BLaER1 treated with 17β-estradiol and CSF1 and Interleukin-3, amounts not matched to agents 10 nM and 100 nM (cell line): ENCODE data around the gene MRPS22.
A peak's percentile ranks its signal among the peaks of the same experiment; 100 is the strongest.

Source experiments
- H3K27ac ChIP-seq, 11 experiments: shearing (Covaris generic); formaldehyde crosslinking; 2 replicates each; pipeline ENCODE4 v1.8.1; 2022
- H3K27me3 ChIP-seq, 11 experiments: shearing (Covaris generic); formaldehyde crosslinking; 2 replicates each; pipeline ENCODE4 v1.8.1; 2022
- H3K36me3 ChIP-seq, 11 experiments: shearing (Covaris generic); formaldehyde crosslinking; 2 replicates each; pipeline ENCODE4 v1.8.1; 2022
- H3K4me1 ChIP-seq, 10 experiments: shearing (Covaris generic); formaldehyde crosslinking; 2 replicates each; pipeline ENCODE4 v1.8.1; 2022
- H3K4me2 ChIP-seq, 11 experiments: shearing (Covaris generic); formaldehyde crosslinking; 2 replicates each; pipeline ENCODE4 v1.8.1; 2022
- H3K4me3 ChIP-seq, 10 experiments: shearing (Covaris generic); formaldehyde crosslinking; 2 replicates each; pipeline ENCODE4 v1.8.1; 2022
- H3K9ac ChIP-seq, 11 experiments: shearing (Covaris generic); formaldehyde crosslinking; 2 replicates each; pipeline ENCODE4 v1.8.1; 2022
- H3K9me3 ChIP-seq, 11 experiments: shearing (Covaris generic); formaldehyde crosslinking; replicated peaks in 1 of 11; 2 replicates each; pipeline ENCODE4 v1.8.1; 2022
- H4K20me1 ChIP-seq, 11 experiments: shearing (Covaris generic); formaldehyde crosslinking; 2 replicates each; pipeline ENCODE4 v1.8.1; 2022
- Cebpa-rat ChIP-seq, 11 experiments: shearing (Covaris generic); IDR thresholded peaks; 2 replicates each; pipeline ENCODE4 v1.8.1; 2022

MRPS22 gene

GRCh38 chr3:139342054-139342453 is 1.8 kb upstream of the MRPS22 start:
- Histone ChIP-seq H3K27me3 (no peaks in the 10 kb centered on the region), H3K4me1 (peaks cover 18 to 50% (median 28%) of the 10 kb centered on the region in 10 experiments)

GRCh38 chr3:139346771-139347170 is 3.0 kb downstream of the MRPS22 start:
- Histone ChIP-seq H3K4me2 (no peak overlapping the region), H3K27me3 (no peaks in the 10 kb centered on the region), H3K27ac (no peak overlapping the region), H3K4me3 (no peak overlapping the region), H3K4me1 (peaks cover 18 to 22% (median 19%) of the 10 kb centered on the region in 10 experiments), H3K9me3 (peaks cover 0 to 3% (median 0%) of the 10 kb centered on the region in 11 experiments; a peak in 2 of 22 replicates), H4K20me1 (peaks cover 0 to 57% (median 19%) of the 10 kb centered on the region in 11 experiments; a peak in 15 of 22 replicates), H3K9ac (no peak overlapping the region), H3K36me3 (peaks cover 57 to 64% (median 59%) of the 10 kb centered on the region in 11 experiments)
- TF ChIP-seq Cebpa-rat (IDR thresholded peaks at IDR 0.05) = no peak

More at GRCh38 chr3:139342054-139342453, 1.8 kb upstream of the MRPS22 start:
- Histone ChIP-seq H3K9ac (no peak overlapping the region), H3K27ac (no peak overlapping the region), H3K4me3 (no peak overlapping the region), H3K9me3 (peaks cover 0 to 3% (median 0%) of the 10 kb centered on the region in 11 experiments; a peak in 2 of 22 replicates), H4K20me1 (peaks cover 0 to 26% (median 13%) of the 10 kb centered on the region in 11 experiments; a peak in 14 of 22 replicates), H3K36me3 (peaks cover 9 to 17% (median 12%) of the 10 kb centered on the region in 11 experiments), H3K4me2 (no peak overlapping the region)
- TF ChIP-seq Cebpa-rat (IDR thresholded peaks at IDR 0.05) = peak in 1 of 11 experiments; percentile 44; a peak in 1 of 22 replicates

GRCh38 chr3:139353920-139354556 is 10.2 kb downstream of the MRPS22 start:
- Histone ChIP-seq H3K4me1 (peaks cover 0 to 15% (median 12%) of the 10 kb centered on the region in 10 experiments; a peak in 14 of 20 replicates), H3K4me2 (no peak overlapping the region), H3K27ac (no peak overlapping the region), H3K4me3 (no peak overlapping the region), H3K9me3 (no peaks in the 10 kb centered on the region), H4K20me1 (peaks cover 6 to 58% (median 35%) of the 10 kb centered on the region in 11 experiments; a peak in 17 of 22 replicates), H3K36me3 (peaks cover 96 to 100% (median 100%) of the 10 kb centered on the region in 11 experiments), H3K9ac (no peak overlapping the region), H3K27me3 (no peaks in the 10 kb centered on the region)
- TF ChIP-seq Cebpa-rat (IDR thresholded peaks at IDR 0.05) = no peak

- H3K9me3 ChIP-seq = no peaks in the 10 kb centered on the region
- H3K4me3 ChIP-seq = no peak overlapping the region
- H3K9ac ChIP-seq = no peak overlapping the region
- H4K20me1 ChIP-seq = peaks cover 6 to 65% (median 34%) of the 10 kb centered on the region in 11 experiments; a peak in 17 of 22 replicates
- H3K4me1 ChIP-seq = peaks cover 0 to 21% (median 18%) of the 10 kb centered on the region in 10 experiments; a peak in 15 of 20 replicates
- H3K4me2 ChIP-seq = no peak overlapping the region
- TF ChIP-seq Cebpa-rat (IDR thresholded peaks at IDR 0.05) = no peak
- H3K36me3 ChIP-seq = peaks cover 96 to 100% (median 100%) of the 10 kb centered on the region in 11 experiments
- no peaks in the 10 kb centered on the region for H3K27me3 ChIP-seq
- H3K27ac ChIP-seq = no peak overlapping the region
Measured at GRCh38 chr3:139354661-139355060, 10.8 kb downstream of the MRPS22 start.

- H3K9ac ChIP-seq = no peak overlapping the region
- H3K36me3 ChIP-seq = peaks cover 97 to 100% (median 100%) of the 10 kb centered on the region in 11 experiments
- peaks cover 0 to 27% (median 20%) of the 10 kb centered on the region in 10 experiments; a peak in 15 of 20 replicates for H3K4me1 ChIP-seq
- H3K4me3 ChIP-seq = no peak overlapping the region
- TF ChIP-seq Cebpa-rat (IDR thresholded peaks at IDR 0.05) = 0 out of 22 replicates have a peak, but pooled peaks of 1 of the 11 experiments have one; percentile 23
- no peak overlapping the region for H3K27ac ChIP-seq
- H3K27me3 ChIP-seq = no peaks in the 10 kb centered on the region
- H4K20me1 ChIP-seq = peaks cover 6 to 73% (median 34%) of the 10 kb centered on the region in 11 experiments; a peak in 17 of 22 replicates
- H3K9me3 ChIP-seq = no peaks in the 10 kb centered on the region
- H3K4me2 ChIP-seq = no peak overlapping the region
Measured at GRCh38 chr3:139355476-139355875, 11.7 kb downstream of the MRPS22 start.

- Histone ChIP-seq H3K27me3 (no peaks in the 10 kb centered on the region), H3K36me3 (peaks cover 97 to 100% (median 100%) of the 10 kb centered on the region in 11 experiments), H3K4me1 (peaks cover 0 to 27% (median 20%) of the 10 kb centered on the region in 10 experiments; a peak in 15 of 20 replicates), H3K4me3 (no peak overlapping the region), H3K4me2 (no peak overlapping the region), H3K9ac (no peak overlapping the region), H4K20me1 (peaks cover 6 to 77% (median 34%) of the 10 kb centered on the region in 11 experiments; a peak in 17 of 22 replicates), H3K27ac (no peak overlapping the region), H3K9me3 (no peaks in the 10 kb centered on the region)
- no peak for TF ChIP-seq Cebpa-rat (IDR thresholded peaks at IDR 0.05)
Measured at GRCh38 chr3:139355891-139356290, 12.1 kb downstream of the MRPS22 start.

GRCh38 chr3:139357899-139358298 is 14.1 kb downstream of the MRPS22 start:
- peaks cover 0 to 97% (median 42%) of the 10 kb centered on the region in 11 experiments; a peak in 18 of 22 replicates for H4K20me1 ChIP-seq
- H3K4me2 ChIP-seq = peak overlapping the region in 6 of 11 experiments; percentile 42 to 56 (median 48); a peak in 7 of 22 replicates
- no peak overlapping the region for H3K4me3 ChIP-seq
- TF ChIP-seq Cebpa-rat (IDR thresholded peaks at IDR 0.05) = no peak
- no peak overlapping the region for H3K9ac ChIP-seq
- H3K9me3 ChIP-seq = no peaks in the 10 kb centered on the region
- H3K36me3 ChIP-seq = peaks cover 95 to 100% (median 99%) of the 10 kb centered on the region in 11 experiments
- H3K4me1 ChIP-seq = peaks cover 0 to 27% (median 20%) of the 10 kb centered on the region in 10 experiments; a peak in 15 of 20 replicates
- H3K27me3 ChIP-seq = no peaks in the 10 kb centered on the region
- no peak overlapping the region for H3K27ac ChIP-seq

- Histone ChIP-seq H3K36me3 (peaks cover 96 to 100% (median 100%) of the 10 kb centered on the region in 11 experiments), H3K27me3 (no peaks in the 10 kb centered on the region), H3K4me2 (peak overlapping the region in 7 of 11 experiments; percentile 0 to 56 (median 47); a peak in 12 of 22 replicates), H4K20me1 (peaks cover 0 to 98% (median 47%) of the 10 kb centered on the region in 11 experiments; a peak in 18 of 22 replicates), H3K9ac (0 out of 22 replicates have a peak overlapping the region, but pooled peaks of 1 of the 11 experiments have one; percentile 4), H3K9me3 (no peaks in the 10 kb centered on the region), H3K4me1 (peaks cover 0 to 27% (median 20%) of the 10 kb centered on the region in 10 experiments; a peak in 15 of 20 replicates), H3K4me3 (no peak overlapping the region), H3K27ac (no peak overlapping the region)
- no peak for TF ChIP-seq Cebpa-rat (IDR thresholded peaks at IDR 0.05)
Measured at GRCh38 chr3:139358841-139359562, 15.2 kb downstream of the MRPS22 start.
